IPS DF 4.7 (cell line): ENCODE data around the gene CDK14.
"Not testable (repeated sequence)": the region's sequence is repeated elsewhere in the genome, so short reads cannot be mapped to it uniquely, and the experiment has no call there.

Experiments
- DNase-seq: peaks from one replicate; pipeline ENCODE4 v3.0.0-alpha.2; 2013; ENCODE audit warnings: low spot score; ENCODE audit errors: extremely low read depth

The CDK14 gene

DNA sequence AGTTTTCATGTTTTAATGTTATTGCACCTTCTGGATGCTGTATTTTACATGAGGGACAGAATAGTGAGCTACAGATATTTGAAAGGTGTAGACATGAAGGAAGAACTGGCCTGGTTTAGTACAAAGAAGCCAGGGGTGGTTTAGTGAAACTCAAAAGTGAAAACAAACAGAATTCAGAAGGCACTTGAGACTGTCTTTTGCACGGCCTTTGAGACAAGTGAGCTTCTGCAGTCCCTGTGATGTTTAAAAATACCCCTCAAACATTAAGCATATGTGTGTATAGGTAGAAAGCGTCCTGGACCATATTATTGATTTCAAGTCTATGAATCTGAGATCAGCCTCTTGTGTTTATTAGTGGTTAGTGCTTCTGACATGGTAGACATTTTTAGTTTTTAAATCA is 118.9 kb downstream of the CDK14 start:
- DNase-seq, result no peak

- DNase-seq, result no peak
These were observed 121.4 kb downstream of the CDK14 start for GRCh38 chr7:90717296-90718060.

DNA sequence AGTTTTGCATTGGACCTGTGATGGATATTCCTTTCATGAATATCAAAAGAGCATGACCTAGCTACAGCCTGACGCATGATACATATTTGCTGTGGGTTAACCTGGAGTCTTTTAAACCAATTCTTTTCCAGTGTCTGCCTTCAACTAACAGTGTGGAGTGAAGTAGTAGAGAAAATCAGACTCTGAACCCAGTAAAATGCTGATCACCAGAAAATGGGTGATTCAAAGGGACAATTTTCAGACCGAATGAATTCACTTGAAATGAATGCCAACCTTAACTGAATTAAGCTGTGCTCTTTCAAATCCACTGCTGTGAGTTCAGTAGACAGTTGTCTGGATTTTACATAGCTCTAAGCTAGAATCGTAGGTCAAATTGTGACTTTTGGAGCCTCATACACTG is 123.0 kb downstream of the CDK14 start:
- DNase-seq, result no peak

DNA sequence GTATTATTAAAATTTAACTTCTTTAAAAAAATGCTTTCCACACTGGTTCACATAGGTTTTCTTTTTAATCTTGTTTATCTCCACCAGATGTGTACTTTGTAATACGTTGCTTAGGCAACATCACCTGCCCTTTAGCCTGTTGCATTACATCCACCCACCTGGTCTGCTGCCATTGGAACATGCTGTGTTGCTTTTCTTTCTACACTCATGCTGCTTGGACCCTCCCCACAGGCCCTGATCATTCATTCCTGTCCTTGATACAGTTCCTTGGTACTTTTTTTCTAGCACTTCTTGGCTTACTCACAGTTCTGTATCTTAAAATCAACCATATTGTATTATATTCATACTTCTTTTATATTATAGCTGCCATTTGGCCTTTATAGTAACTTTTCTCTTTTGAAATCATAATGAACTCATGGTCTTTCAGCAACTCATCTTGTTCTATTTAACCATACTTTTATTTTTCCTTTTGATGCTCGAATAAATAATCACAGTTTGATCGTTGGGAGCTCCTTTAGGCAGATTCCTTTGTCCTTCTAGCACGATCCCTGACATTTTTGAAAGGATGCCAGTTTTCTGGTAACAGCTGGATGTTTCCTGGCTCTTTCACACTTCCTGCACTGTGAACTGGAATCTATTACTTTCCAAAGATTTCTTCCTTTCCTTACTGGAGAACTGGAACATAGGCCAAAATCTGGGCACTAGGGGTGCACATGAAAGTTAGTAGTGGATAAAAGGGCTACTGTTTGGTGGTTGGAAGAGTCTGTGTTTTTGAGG is 125.1 kb downstream of the CDK14 start:
- DNase-seq, result no peak

GRCh38 chr7:90721869-90722431 is 125.8 kb downstream of the CDK14 start:
- DNase-seq, result no peak

DNA sequence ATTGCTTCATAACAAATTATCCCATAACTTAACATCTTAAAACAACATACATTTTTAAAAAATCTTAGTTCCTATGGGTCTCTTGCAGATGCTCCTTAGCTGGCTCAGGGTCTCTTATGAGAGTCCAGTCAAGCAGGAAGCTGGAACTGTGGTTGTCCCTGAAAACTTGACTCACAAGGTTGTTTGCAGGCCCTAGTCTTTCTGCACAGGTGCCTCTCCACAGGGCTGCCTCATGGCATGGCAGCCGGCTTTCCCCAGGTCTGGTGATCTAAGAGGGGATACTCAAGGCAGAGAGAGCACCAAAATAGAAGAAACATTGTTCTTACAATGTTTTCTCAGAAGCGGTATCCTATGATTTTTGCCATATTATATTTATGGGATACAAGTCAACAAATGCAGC is 127.1 kb downstream of the CDK14 start:
- DNase-seq, result no peak

- no peak for DNase-seq
These were observed 127.7 kb downstream of the CDK14 start for GRCh38 chr7:90723866-90724265.

- DNase-seq, result no peak
These were observed 130.0 kb downstream of the CDK14 start for GRCh38 chr7:90726120-90726519.

DNA sequence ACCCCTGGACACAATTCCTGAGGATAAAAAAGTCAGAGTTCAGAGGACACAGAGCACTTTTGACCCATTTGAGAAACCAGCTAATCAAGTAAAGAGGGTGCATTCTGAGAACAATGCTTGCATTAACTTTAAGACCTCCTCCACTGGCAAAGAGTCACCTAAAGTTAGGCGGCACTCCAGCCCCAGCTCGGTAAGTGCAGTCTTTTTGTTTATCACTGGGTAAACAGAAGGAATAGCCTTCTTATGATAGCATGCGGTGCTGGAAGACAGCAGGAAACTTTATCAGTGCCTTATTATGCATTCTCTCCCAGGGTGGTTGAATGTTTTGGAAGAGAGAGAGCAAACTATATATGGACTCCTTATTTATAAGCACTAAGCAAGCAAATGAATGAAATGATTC is 130.5 kb downstream of the CDK14 start:
- no peak for DNase-seq

DNA sequence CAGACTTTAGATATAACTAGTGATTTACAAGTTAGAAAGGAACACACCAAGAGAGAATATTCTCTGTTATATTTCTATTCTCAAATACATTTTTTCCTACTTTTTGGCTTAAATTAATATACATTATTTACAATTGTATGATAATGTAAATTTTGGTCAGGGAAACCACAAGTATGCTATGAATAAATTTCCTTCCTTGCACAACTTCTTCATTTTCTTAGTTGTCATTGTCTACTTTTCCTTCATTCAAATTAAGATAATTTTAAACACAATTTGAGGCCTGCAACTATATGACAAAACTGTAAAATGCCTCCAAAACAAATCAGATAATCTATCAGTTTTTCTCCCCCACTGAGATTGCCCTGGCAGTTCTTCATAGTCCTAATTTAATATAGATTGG is 131.3 kb downstream of the CDK14 start:
- DNase-seq, result no peak

GRCh38 chr7:90728568-90728967 is 132.4 kb downstream of the CDK14 start:
- DNase-seq, result no peak

DNA sequence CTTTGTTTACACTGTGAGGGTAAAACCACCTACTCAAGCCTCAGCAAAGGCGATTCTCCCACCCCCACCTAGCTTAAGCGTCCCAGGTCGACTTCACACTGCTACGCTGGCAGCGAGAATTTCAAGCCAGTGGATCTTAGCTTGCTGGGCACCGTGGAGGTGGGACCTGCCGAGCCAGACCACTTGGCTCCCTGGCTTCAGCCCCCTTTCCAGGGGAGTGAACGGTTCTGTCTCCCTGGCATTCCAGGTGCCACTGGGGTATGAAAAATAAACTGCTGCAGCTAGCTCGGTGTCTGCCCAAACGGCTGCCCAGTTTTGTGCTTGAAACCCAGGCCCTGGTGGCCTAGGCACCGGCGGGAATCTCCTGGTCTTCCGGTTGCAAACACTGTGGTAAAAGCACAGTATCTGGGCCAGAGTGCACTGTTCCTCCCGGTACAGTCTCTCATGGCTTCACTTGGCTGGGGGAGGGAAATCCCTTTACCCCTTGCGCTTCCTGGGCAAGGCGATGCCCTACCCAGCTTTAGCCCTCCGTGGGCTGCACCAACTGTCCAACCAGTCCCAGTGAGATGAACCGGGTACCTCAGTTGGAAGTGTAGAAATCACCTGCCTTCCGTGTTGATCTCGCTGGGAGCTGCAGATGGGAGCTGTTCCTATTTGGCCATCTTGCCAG is 139.6 kb downstream of the CDK14 start:
- not testable (repeated sequence) for DNase-seq

- no peak for DNase-seq
These were observed 140.2 kb downstream of the CDK14 start for GRCh38 chr7:90736316-90736715.

DNA sequence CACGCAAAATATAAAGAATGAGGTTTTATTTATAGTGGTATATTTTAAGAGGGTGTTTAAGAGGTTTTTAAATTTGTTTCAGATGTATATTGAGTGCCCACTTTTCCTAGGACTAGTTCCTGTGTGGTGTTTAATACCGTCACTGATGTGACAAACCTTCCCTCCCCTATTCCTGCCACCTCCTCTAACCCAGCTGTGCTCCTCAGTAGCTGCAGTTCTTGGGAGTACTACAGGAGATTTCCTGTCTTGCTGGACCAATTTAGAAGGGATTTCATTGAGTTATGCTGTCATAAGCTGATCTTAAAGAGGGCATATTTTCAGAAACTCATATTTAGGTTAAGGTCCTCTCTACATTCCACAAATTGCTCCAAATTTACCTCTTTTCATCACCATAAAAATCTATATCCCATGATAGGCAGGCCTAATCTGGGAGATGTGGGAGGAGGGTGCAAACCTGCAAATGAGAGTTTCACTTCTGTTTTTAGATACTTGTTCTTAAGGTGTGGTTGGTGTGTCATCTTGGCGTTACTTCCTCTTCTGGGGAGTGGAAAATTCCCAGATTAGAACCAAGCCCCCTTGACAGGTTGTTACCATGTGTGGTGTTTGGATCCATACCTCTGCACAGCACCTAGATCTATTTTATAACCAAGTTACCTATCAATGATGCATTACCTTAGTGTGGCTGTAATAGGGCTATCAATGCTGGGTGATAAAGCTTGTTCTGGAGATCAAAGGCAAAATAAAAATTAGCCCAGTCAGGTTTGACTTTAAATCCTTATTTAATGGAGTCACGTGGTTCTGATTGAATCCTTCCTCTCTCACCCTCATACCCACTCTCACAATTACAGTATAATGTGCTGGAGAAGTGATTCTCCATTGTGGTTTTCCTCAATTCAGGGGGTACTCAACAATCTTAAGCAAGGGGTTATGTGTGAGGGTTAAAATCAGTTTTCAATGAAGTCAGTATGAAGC is 141.1 kb downstream of the CDK14 start:
- no peak for DNase-seq

GRCh38 chr7:90738249-90738648 is 142.1 kb downstream of the CDK14 start:
- no peak for DNase-seq

DNA sequence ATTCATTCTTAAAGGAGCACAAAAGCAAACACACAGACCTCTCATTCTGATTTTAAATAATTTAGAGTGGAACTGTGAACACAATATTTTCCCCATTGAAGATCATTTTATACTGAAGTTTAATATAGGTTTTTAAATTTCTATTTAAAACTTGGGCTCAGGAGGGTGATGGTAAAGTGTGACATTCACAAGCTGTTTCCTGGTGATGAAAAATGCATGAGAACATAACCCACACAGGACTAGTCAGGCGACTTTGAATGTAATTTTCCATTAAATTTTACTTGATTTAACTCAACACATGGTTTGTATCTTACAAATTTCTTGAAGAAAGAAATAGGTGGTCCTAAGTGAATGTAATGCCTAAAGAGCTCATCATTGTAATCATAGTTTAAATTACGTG is 143.6 kb downstream of the CDK14 start:
- no peak for DNase-seq

GRCh38 chr7:90740386-90740785 is 144.3 kb downstream of the CDK14 start:
- no peak for DNase-seq

DNA sequence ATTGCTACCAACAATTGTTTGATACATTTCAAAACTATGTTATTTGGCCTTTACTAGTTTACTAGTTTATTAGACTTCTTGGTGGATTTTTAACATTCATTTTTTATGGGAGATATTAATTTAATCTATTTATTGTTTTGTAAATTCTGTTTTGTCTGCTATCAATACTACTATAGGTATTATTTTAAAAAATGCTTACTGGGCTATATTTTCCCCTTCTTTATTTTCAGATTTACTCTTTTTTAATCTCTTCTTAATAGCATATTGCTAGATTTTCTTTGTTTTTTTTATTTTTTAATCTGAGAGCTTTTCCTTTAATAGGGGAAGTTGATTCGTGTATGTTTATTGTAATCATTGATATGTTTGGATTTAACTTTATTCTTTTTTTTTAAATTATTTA is 147.5 kb downstream of the CDK14 start:
- DNase-seq, result no peak

DNA sequence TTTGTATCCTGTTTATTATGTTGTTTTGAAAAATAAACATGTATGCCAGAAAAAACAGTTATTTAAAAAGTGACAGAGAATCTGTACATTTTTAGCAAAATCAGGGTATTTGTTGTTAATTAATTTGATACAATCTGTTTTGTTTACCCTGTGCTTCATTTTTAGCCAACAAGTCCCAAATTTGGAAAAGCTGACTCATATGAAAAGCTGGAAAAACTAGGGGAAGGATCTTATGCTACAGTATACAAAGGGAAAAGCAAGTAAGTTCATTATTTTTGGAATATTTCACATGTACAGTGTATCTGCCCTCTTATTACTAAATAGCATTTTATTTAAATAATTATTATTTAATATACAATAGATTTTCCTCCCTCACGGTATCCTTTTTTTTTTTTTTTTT is 151.4 kb downstream of the CDK14 start:
- no peak for DNase-seq

- no peak for DNase-seq
These were observed 153.1 kb downstream of the CDK14 start for GRCh38 chr7:90749262-90749661.

DNA sequence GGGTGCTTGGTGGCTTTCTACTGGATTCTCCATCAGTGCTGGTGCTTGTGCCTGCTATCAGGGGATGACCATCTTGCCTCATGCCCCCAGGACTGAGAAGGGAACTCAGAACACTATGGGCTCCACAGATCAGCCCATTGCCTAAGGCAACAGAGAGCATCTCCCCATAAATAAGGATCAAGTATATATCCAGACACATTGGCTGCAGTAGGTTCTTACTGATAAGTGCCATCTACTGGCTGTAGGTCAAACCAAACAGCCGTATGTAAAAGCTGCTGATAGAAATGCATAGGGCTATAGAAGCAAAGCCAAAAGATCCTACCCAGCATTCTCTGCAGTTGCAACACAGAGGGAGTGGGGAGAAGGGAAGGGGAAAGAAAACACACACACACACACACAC is 153.7 kb downstream of the CDK14 start:
- DNase-seq, result no peak
